Astrocyte (in vitro differentiated cells and primary cell): ENCODE measurements around the gene MAMLD1.

ENCODE experiments used
- CTCF ChIP-seq: IDR thresholded peaks from 2 replicates; pipeline ENCODE4 v1.5.1; 2011; ENCODE audit warnings: low read depth, mild to moderate bottlenecking, inconsistent platforms, low read length, moderate library complexity; ENCODE audit not compliant: insufficient read depth
- EZH2 ChIP-seq: IDR thresholded peaks from 2 replicates; pipeline ENCODE4 v1.6.1; 2012; ENCODE audit warnings: mild to moderate bottlenecking, low read length, inconsistent platforms; ENCODE audit not compliant: insufficient read depth

DNA sequence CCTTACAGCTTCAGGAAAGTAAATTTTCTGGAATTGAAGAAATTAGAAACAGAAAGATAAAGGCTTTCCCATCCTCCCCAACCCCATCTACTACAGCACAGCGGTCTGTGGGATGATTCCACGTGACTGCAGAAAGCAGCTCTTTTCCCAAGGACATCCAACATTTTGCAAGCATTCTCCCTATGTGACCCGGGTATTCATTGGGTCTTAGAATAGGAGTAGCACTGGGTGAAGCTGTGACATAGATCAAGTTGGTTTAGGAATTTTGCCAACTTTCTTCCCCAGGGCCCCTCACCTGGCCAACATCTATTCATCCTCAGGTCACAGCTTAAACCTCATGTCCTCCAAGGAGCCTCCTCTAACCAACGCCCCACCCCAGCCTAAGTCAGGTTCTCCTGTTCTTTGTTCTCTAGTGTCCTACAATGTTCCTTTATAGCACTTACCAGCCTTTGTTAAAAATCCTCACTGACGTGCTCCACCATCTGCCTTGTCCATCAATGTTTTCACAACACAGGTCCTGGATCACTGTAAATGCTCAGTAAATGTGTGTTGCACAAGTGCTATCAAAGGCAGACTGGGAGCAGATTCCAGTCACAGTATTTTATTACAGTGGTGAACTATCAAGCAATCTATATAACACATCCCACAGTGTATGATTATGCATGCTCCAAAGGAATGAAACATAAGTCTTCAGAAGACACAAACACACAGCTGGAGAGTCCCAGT is 124.4 kb downstream of the MAMLD1 start:
- TF ChIP-seq CTCF (no peak), EZH2 (no peak)
